HG03460 (cell line): Measurements from ENCODE around the gene GABBR2.

Experiments
- ATAC-seq: cut with Tn5 transposase; IDR thresholded peaks from one replicate; pipeline ENCODE4 v1.9.1; 2021; ENCODE audit not compliant: unreplicated experiment

Gene GABBR2

GRCh38 chr9:98635374-98635773 is 73.4 kb downstream of the GABBR2 start:
- ATAC-seq: no peak

- ATAC-seq: no peak
Observed at GRCh38 chr9:98634685-98635336, 73.9 kb downstream of the GABBR2 start.

- ATAC-seq: no peak
Observed at GRCh38 chr9:98632839-98633238, 75.9 kb downstream of the GABBR2 start.

DNA sequence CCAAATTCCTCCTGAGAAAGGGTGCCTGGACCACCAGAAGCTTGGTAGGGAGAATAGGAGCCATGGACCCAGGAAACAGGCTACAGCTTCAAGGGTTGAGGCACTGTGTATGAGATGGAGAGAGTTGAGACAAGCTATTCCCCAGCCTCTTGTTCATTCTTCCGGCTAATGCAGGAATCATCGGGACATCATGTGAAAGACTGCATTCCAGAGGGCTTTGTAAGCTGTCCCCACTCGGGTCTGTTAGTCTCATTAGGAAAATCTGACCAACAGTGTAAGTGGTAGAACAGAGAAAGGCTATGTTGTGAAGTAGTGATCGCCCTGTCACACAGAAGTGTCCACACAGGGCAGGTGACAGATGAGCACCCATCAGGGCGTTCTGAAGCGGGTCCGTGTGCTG is 81.4 kb downstream of the GABBR2 start:
- ATAC-seq: no peak

DNA sequence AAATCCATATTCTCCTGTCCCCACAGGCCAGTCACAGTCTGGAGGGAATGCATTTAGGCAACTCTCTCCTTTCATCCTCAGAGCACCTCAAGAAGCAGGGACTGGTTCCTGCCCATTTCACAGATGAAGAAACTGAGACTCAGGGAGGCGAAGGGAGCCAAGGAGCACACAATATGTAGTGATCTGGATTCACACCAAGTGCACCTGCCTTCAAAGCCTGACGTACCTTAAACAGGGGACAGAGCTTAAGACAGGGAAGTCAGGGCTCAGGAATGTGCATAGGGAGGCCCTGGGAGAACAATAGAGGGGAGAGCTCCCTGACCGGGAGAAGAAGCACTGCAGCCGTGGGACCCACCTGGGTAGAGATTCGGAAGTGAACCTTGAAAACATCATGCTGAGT is 83.0 kb downstream of the GABBR2 start:
- ATAC-seq: no peak

DNA sequence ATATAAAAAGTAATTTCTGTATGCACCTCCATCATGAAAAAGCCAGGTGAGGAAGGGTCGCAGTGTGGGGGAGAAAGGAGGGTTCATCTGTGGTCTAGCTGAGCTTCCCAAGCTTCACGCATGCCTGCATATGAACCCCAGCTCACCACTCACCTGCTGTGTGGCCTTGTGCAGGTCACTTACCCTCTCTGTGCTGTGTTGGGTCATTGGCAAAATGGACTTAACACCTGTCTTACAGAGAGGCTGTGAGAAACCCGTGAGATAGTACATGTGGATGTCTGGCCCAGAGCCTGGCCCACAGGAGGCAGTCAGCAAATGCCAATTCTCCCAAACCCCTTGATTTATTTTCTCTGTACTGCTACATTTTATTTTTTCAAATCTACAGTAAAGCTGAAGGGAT is 88.9 kb downstream of the GABBR2 start:
- no peak for ATAC-seq

DNA sequence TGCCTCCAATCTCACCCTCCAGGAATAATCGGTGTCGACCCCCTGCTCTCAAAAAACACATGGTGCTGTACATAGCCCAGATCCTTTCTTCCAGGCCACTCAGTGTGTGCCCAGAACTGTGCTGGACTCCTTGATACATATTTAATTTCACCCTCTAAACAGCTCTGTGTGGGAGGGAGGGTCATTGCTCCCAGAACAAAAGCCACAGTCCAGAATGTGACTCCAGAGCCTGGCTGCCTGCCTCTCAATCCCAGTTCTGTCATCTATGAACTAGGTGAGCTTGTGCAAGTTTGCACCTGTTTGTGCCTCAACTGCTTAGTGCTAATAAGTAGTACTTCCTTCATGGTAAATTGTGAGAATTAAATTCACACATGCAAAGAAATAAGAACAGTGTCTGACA is 93.1 kb downstream of the GABBR2 start:
- no peak for ATAC-seq

- no peak for ATAC-seq
Observed at GRCh38 chr9:98614941-98615340, 93.8 kb downstream of the GABBR2 start.

DNA sequence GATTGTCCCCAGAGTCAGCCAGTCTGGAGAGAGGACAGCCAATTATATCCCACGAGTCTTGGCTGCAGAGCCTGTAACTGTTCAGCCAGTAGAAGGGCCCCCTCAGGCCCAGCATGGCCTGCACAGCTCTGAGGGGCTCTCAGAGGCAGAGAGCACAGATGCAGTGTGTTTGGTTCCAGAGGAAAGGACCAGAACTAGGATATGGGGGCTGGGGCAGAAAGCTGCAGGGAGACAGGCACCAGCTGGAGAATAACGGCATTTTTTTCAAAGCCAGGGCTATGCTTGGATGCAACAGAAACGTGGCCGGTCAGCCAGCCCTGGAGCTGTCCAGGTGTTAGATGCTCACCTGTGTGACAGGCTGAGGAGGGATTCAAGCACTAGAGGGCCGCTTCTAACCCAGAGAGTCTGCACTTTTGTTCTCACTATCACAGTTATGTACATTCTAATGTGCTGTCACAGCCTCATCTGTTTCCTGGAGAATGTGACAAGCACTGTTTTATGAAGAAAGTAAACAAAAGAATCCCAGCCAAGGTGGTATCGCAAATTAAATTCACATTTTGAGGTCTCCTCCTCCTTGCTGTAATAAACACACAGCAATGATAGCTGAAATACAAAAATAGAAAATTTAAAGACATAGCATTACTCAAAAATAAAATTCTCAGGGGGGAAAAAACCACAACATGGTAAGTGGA is 96.5 kb downstream of the GABBR2 start:
- no peak for ATAC-seq

- ATAC-seq: no peak
Observed at GRCh38 chr9:98611319-98611718, 97.4 kb downstream of the GABBR2 start.

DNA sequence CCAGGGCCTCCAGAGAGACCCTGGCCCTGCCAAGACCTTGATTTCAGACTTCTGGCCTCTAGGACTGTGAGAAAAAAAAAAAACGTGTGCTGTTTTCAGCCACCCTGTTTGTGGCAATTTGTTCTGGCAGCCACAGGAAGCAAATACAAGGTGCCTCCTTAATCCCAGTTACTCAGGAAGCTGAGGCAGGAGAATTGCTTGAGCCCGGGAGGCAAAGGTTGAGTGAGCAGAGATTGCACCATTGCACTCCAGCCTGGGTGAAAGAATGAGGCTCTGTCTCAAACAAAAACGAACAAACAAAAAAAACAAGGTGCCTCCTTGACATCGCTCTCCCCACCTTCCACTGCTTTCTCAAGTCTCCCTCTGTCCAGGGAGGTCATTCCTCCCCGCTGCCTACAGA is 98.0 kb downstream of the GABBR2 start:
- ATAC-seq: no peak

DNA sequence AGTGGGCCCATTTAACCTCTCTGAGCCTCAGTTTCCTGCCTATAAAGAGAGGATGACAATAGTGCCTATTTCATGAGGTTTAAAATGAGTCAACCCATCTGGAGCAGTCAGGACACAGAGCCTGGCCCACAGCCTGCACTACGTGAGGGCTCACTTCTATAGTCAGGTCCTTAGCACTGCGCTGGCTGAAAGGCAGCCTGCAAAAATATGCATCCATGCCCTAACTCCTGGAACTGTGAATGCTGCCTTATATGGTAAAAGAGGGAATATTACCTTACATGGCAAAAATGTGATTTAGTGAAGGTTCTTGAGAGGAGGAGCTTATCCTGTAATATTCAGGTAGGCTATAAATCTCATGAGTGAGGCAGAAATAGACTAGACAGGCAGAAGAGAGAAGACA is 98.5 kb downstream of the GABBR2 start:
- no peak for ATAC-seq

DNA sequence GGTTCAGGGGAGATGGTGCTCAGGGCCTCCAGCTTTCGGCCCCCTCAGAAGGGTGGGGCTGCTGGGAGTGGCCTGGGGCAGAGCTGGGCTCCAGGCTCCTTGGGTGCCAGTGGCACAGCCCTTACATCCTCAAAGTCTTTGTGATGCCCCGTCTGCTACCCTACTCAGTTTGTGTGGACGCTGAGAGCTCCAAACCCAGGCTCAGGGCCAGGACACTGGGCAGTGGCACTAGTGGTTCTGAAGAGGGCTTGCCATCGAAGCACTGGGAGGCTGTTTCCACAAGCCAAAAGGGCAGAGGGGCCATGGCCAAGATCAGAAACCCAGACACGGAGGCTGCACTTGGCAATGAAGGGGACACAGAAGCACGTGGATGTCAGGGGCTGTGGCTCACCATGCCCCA is 99.1 kb downstream of the GABBR2 start:
- ATAC-seq: no peak

DNA sequence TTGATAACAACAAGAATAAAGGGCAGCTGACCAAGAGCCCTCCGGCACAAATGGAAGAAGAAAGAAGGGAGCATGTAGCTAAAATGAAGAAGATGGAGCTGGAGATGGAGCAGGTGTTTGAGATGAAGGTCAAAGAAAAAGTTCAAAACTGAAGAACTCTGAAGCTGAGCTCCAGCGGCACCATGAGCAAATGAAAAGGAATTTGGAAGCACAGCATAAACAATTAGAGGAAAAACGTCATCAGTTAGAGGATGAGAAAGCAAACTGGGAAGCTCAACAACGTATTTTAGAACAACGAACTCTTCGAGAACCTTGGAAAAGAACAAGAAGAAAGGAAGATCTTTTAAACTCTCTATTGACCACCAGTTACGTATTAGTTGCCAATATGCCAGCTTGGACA is 100.9 kb downstream of the GABBR2 start:
- no peak for ATAC-seq

DNA sequence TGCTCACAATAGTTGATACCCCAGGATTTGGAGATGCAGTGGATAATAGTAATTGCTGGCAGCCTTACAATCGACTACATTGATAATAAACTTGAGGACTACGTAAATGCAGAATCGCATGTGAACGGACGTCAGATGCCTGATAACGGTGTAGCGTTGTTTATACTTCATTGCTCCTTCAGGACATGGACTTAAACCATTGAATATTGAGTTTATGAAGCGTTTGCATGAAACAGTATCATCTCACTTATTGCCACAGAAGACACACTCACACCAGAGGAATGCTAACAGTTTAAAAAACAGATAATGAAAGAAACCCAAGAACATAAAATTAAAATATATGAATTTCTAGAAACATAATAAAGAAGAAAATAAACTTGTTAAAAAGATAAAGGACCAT is 101.6 kb downstream of the GABBR2 start:
- no peak for ATAC-seq

- no peak for ATAC-seq
Observed at GRCh38 chr9:98606730-98607129, 102.0 kb downstream of the GABBR2 start.

GRCh38 chr9:98605116-98605515 is 103.6 kb downstream of the GABBR2 start:
- ATAC-seq: no peak

DNA sequence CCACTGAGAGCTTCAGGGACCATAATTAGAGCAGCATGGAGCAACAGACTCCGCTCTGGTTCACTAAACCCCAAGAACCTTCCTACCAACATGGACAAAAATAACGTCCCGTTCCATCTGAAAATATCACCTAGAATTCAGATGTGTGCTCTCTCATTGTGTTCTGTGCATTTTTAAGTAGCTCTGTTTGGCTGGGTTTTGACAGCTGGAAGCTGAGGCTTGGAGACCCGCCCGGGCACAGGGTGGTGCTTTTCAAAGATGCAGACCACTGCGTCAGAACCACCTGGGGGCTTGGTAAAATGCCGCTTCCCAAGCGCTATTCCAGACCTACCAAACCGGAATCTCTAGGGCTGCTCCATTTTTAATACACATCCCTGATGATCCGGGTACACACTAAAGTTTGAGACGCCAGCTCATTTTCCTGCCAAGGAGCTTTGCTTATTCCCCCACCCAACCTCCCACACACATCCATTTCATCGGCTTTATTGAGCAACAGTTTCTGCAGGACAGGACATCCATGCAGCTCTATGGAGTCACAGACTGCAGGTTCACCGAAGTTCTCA is 104.8 kb downstream of the GABBR2 start:
- ATAC-seq: no peak

DNA sequence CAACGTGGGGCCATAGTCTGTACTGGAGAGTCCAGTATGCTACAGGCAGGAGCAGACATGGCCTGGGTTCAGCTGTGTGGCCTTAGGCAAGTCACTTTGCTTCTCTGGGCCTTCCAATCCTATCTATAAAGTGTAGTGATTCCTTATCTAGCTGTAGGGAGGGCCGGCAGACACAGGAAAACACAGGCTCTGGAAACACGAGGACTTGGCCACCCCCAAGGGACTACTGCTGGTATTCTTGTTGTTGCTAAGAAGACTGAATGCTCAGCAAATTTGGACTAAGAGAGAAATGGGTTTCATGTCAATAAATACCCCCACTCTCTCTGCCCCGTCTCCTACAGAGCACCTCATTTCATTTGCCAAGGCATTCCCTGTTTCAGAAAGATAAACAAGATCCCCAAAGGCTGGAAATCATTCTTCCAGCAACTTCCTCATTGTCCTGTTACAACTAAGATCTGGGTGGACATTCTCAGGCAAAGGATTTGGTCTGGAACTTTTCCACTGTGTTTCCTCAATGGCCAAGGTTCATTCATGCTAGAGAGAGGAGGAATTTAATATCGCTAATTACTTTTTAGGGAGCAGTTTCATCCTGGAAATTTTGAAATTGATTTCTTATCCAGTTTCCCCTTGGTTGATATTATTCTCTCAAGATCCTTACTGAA is 105.8 kb downstream of the GABBR2 start:
- ATAC-seq: no peak

DNA sequence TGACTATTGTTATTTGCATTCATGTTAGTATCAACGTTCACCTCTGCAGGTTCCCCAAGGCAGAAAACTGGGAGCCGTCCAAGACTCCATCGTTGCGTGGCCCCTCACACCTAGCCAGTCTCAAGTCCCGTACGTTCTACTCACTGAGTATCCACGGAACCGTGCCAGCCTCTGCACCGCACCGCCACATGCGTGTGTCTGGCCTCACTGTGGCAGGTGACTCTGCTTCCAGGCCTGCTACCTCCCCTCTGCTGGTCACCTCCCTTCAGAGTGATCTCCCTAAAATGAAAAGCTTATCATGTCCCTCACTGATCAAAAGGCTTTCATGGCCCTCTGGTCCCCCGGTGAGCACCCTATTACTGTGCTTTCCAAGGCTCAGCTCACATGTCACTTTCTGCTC is 108.1 kb downstream of the GABBR2 start:
- no peak for ATAC-seq

DNA sequence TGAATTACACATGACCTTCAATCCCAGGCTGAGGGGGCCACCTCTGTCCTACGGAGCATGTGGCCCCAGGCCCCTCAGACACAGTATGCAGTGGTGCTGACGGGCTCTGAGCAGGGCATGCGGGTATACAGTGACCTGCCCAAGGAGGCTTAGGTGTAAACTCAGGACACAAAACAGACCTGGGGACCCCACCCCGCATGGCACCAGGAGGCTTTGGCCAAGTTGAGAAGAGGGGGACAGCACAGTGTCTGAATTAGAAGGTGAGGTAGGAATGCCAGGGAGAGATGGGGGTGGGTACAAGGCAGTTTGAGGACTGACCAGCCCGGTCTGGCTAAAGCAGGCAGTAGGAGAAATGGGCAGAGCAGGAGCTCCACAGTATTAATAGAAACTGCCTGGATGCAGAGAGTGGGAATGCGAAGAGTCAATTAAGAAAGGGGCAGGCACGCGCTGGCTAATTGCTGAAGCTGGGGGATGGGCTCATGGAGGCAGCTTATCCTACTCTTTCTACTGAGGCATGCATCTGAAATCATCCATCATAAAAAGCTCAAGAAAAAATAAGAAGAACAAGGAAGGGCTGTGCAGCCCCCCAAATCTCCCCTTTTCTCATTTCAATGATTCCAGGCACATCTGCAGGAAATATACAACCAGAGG is 109.0 kb downstream of the GABBR2 start:
- ATAC-seq: no peak

- ATAC-seq: no peak
Observed at GRCh38 chr9:98598861-98599260, 109.9 kb downstream of the GABBR2 start.
